Measurements from ENCODE around the gene GRID1.

DNA sequence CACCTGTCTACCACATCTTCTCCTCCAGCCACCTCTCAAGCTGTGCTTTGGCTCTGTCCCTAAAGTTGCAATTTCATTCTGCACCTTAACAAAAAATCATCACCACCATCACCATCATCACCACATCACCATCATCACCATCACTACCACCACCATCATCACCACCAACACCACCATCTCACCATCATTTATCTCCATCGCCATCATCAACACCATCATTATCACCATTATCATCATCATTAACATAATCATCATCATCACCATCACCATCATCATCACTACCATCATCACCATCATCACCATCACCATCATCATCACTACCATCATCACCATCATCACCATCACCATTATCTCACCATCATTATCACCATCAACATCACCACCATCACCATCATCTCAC is 245.4 kb downstream of the GRID1 start:
- TF ChIP-seq, protein P1, sequence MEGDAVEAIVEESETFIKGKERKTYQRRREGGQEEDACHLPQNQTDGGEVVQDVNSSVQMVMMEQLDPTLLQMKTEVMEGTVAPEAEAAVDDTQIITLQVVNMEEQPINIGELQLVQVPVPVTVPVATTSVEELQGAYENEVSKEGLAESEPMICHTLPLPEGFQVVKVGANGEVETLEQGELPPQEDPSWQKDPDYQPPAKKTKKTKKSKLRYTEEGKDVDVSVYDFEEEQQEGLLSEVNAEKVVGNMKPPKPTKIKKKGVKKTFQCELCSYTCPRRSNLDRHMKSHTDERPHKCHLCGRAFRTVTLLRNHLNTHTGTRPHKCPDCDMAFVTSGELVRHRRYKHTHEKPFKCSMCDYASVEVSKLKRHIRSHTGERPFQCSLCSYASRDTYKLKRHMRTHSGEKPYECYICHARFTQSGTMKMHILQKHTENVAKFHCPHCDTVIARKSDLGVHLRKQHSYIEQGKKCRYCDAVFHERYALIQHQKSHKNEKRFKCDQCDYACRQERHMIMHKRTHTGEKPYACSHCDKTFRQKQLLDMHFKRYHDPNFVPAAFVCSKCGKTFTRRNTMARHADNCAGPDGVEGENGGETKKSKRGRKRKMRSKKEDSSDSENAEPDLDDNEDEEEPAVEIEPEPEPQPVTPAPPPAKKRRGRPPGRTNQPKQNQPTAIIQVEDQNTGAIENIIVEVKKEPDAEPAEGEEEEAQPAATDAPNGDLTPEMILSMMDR (conservative IDR thresholded peaks at IDR 0.05; ENCODE audit: low read depth, low read length) = no peak
- TF ChIP-seq EZH2 (IDR thresholded peaks at IDR 0.05; ENCODE audit: low read length, unreplicated experiment) = no peak

Data from PC-3 (cell line).